Measurements from ENCODE around the gene GPR149.
A peak's percentile ranks its signal among the peaks of the same experiment; 100 is the strongest.
"Not testable (repeated sequence)": the region's sequence is repeated elsewhere in the genome, so short reads cannot be mapped to it uniquely, and the experiment has no call there.

Gene GPR149, protein sequence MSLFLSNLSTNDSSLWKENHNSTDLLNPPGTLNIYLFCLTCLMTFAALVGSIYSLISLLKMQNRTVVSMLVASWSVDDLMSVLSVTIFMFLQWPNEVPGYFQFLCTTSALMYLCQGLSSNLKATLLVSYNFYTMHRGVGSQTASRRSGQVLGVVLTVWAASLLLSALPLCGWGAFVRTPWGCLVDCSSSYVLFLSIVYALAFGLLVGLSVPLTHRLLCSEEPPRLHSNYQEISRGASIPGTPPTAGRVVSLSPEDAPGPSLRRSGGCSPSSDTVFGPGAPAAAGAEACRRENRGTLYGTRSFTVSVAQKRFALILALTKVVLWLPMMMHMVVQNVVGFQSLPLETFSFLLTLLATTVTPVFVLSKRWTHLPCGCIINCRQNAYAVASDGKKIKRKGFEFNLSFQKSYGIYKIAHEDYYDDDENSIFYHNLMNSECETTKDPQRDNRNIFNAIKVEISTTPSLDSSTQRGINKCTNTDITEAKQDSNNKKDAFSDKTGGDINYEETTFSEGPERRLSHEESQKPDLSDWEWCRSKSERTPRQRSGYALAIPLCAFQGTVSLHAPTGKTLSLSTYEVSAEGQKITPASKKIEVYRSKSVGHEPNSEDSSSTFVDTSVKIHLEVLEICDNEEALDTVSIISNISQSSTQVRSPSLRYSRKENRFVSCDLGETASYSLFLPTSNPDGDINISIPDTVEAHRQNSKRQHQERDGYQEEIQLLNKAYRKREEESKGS

DNA sequence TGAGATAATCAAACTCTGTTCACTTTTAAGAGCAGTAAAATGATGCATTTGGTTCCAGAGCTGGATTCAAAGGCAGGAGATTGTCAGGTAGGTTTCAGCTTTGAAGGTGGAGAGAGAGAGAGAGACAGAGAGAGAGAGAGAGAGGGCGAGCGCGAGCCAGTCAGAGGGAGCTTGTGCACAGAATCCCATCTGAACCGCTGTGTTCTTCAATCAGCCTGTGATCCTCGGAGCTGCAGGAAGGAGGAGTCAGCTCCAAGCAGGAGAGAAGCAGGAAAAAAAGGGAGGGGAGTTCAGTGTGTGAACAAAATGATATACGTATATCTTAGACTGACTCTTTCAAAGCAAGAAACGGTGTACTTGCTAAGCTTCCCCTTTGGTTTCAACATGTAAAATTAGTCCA, at the start of gene GPR149:
TSS of gene GPR149 (minus strand) at position 177 of the 400 bp plus-strand sequence. CDS start 575 bp downstream, outside the sequence.
- no peak for DNase-seq

DNA sequence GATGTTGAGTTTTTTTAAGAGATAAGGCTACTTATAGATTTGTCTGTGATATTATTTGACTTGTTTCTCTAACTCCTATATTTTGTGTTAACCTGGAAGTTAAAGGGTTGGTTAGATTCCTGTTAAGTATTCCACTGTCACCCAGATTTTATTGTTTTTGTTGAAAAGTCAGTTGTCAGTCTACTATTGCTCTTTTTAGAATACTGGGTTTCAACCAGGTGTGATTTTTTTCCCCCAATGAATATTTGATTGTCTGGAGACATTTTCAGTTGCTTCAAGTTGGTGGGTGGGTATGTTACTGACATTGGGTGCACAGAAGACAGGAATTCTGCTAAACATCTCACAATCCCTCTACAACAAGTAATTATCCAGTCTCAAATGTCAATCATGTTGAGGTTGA, 43.8 kb upstream of the GPR149 start:
- no peak for DNase-seq

DNA sequence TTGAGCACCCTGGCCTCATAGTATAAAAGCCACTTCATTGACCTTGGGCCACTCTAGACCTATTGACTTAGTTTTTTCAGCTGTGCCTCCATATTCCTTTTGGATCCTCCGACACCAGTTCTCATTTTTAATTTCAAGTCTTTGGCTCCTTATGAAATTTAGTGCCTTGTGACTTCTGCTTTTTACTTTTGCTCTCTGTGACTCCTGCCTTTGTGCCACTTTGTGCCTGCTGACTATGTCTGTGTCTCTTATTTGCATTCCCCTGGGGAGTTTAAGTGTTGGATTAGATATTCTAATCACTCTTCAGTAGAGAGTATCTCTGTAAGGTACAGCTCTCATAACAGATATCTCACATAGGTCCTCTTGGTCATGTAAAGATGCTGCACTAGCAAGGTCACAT, 39.6 kb upstream of the GPR149 start:
- no peak for DNase-seq

DNA sequence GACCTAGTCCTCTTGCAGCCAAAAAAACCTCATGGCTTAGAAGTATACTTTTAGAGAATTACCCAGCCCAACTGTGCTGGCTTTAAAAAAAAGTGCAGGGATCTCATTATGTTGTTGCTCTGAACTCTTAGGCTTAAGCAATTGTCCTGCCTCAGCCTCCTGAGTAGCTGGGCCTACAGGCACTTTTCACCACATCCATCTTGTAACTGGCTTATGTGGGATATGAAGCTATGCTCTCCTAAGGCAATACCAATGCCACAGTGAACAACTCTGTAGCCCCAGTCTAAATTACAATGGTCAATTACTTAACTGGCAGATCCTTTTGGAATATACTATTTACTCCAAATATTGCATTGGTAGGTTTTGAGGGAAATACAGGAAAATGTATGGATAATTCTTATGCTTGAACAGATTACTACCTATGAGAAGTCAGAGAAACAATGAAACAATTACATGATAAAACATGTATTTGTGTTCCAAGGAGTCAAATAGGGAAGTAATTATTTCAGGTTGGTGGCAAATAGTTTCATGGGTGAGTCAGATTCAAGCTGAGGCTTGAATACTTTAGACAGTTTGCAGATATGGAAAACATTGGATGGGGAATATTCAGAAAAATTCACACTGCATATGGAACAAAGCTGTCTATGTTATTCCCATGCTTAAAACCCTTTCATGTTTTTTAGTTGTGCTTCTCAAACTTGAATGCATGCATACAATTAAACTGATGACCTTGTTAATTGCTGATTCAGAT, 34.6 kb upstream of the GPR149 start:
- no peak for DNase-seq

DNA sequence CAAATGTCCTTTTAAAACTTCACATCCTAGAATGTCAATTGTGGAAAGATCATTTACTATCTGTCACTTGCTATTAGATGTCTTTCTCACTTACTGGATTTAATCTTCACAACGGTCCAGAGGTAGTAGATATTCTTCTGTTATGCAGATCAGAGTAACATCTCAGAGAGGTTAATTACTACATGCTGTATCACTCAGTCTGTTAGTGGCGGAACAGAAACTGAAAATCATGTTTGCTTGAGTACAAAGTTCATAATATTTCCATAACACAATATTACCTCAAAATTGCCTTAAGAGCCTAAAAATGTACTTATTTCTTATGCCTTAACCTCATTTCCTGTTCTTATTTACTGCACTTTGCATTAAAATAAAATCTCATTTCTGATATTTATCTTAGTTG, 28.6 kb upstream of the GPR149 start:
- DNase-seq = no peak

DNA sequence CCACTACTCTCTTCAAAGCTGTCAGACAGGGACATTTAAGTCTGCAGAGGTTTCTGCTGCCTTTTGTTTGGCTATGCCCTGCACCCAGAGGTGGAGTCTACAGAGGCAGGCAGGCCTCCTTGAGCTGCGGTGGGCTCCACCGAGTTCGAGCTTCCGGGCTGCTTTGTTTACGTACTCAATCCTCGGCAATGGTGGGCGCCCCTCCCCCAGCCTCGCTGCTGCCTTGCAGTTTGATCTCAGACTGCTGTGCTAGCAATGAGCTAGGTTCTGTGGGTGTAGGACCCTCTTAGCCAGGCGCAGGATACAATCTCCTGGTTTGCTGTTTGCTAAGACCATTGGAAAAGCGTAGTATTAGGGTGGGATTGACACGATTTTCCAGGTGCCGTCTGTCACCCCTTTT, 9.1 kb upstream of the GPR149 start:
- DNase-seq = not testable (repeated sequence)

DNA sequence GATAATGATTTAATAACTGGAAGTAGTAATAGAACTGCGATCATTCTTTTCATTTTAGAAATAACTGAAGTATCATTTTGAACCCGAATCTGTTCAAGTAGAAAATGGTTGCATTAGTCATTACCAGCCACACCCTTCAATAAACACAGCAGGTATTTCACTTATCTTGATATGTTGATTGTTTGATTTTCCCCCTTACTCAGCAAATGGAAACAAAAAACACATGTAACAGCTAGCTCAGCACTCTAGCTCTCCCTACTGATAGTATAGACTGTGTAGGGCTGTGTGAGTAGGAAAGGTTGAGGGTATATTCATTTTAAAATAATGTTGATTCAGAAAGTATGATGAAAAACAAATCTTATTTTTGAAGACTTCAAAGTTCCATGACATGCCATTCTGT, 1.1 kb upstream of the GPR149 start:
- DNase-seq = no peak

DNA sequence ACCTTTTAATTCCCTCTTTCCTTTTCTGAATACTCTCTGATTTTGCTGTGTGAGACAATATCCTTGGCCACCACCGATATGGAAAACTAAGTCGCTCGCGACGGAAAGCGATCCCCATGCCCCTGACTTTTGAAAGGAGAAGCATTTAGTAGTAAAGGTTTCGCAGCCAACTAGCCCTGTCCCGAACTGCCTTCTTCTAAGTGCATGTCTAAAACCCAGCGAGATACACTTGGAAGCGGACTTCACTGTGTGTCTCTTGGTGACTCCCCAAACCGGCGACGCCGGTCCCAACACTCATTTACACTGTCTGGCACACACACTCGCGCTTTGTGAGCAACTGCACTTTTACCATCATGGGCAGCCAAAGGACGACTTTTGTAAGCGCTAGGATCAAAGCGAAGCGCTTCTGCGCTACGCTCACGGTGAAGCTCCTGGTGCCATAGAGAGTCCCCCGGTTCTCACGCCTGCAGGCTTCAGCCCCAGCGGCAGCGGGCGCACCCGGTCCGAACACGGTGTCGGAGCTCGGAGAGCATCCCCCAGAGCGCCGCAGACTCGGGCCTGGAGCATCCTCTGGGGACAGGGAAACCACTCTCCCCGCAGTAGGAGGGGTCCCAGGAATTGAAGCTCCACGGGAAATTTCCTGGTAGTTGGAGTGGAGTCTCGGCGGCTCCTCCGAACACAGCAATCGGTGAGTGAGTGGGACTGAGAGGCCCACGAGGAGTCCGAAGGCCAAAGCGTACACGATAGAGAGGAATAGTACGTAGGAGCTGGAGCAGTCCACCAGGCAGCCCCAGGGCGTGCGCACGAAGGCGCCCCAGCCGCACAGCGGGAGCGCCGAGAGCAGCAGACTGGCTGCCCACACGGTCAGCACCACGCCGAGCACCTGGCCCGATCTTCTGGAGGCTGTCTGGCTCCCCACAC, 1.4 kb downstream of the GPR149 start:
- peak; percentile 20 to 29 for DNase-seq

DNA sequence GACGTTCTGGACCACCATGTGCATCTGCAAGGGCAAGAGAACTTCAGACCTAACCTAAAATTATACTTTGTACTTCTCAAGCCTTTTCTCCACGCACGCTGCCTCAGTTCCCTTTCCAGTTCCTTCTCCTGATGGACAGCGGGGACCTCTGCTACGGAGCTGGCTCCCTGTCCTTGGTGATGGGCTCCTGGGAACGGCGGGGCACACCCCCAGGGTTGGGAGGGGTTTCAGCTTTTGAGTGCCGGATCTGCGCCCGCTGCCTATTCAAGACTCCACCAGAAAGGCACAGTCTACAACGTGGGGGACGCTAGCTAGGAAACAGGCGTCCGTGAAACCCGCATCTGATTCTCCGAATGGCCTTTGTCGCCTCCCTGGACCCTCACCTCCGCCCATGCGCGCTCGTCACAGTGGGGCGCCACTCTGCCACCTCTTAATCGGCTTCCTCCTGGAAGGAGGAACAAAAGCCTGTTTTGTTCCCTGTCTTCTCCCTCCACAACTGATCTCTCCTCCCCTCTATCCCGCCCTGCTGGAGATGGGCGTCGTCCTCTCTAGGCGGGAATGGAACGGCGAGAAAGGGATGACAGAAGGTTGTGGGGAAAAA, 2.2 kb downstream of the GPR149 start:
- peak; percentile 39 to 59 for DNase-seq

DNA sequence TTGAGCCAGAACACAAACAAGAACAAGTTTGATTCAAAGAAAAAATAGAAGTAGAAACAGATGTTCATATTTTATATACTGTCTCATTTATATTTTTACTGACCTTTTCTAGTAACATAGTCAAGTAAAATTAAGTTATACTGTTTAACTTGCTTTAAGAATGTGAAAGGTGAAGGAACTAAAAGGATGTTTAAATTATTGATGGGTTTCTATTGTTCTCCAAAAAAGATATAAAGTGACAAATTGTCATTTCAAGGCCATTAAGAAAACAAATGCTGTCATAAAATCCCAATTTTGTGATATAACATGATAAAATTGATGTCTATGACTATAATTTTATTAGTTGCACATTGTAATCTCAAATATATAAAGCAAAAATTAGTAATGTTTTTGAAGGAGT, 7.3 kb downstream of the GPR149 start:
- DNase-seq = no peak

DNA sequence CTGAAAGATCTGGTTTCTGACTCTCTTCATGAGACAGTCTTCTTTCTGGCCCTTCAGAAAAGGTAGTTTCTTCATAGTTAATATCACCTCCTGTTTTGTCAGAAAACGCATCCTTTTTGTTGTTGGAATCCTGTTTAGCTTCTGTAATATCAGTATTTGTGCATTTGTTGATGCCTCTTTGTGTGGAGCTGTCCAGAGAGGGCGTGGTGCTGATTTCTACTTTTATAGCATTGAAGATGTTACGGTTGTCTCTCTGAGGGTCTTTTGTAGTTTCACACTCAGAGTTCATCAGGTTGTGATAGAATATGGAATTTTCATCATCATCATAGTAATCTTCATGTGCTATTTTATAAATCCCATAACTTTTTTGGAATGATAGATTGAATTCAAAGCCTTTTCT, 8.9 kb downstream of the GPR149 start:
- DNase-seq = no peak

DNA sequence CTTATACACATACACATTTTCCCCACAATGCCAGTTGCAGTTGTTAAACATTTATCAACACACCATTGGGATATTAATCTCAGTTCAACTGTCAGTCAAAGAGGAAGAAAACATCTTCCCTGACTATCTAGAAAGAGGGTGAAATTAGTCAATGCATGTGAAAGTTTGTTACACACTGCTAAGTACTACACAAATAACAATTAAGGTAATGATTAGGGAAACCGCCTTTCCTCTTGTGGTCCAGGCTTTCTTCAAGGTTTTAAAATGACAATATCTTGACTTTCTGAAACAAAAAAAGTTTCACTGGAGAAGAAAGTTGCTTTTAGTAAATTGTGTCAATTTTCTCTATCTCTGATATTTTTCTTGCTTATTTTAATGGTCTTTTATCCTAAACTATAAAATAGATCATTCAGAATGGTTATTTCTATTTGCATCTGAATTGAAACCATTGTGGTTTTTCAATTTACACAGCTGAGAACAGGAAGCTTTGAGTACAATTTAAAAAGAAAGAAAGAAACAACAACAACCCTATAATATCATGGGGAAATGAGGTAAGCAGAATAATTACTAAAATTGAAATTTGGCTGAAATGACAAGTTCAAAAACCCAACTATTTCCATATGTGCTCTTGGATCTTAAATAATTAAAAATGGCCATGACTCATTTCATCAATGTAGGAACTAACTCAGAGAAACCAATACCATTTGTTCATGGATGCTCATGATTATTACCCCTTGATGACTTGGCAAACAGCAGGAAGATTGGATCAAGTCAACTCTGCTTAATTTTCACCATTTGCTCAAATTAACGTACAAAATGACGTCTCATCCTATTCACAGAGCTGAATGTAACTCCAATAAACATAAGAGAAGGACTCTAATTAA, 31.7 kb downstream of the GPR149 start:
- peak; percentile 75 to 85 for DNase-seq

DNA sequence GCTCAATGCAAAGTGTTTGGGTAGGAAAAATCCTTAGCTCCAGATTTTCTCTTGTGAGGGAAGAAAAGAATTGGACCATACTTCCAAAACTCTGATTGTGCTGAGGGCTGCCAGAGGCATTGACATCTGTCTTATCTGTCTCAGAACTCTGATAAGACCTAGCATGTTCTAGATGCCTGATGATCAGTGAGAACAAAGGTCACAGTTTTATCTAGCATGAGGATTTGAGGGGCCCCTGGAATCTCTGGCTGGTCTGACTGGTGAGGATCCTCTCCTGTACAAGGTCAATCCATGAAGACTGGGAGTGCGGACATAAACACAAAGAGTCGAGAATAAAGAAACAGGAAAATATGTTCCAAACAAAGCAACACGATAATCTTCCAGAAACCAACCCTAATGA, 40.1 kb downstream of the GPR149 start:
- no peak for DNase-seq

DNA sequence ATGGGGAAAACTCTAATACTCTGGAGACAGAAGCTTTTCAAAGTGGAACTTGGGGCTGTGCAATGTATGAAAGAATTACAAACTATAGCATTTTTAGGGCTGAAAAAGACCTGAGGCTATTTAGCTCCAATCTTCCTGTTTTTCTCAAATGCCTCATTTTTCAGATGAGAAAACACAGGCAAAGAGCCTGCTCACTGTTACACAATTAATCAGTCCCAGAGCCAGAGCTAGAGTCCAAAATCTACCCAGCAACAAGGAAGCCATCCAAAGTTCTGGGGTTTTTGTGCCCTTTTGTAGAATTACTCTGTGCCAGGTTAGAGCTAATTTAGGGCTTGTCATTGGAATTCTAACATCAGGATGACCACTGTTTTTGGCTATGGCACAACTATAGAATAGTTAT, 45.5 kb downstream of the GPR149 start:
- DNase-seq = no peak

DNA sequence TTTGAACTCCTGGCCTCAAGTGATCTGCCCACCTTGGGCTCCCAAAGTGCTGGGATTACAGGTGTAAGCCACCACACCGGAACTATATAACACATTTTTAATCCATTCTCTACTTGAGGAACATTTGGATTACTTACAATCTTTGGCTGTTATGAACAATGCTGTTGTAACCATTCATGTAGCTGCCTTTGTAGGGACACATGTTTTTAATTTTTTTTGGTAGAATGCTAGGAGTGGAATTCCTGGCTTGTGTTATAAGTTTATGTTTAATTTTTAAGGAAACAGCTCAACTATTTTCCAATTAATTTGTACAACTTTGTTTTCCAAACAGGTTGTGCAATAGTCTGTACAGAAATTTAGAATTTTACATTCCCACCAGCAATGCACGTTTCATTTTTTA, 51.7 kb downstream of the GPR149 start:
- no peak for DNase-seq

DNA sequence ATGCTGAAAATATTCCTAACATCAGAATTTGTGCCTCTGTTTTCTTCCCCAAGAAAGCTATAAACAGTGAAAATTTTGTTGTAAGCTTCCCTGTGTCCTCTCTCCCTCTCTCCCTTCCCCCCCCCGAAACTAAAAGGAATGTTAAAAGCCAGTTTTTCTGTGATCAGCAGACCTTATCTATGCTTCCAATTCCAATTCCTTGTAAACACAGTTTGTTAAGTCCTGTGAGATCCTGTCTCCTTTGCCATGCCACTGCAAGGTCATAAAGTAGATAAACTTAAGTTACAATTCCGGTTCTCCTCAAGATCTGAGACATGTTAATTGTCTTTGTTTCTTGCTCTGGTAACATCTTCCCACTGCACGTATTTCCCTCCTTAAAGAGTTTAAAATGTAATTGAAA, 62.8 kb downstream of the GPR149 start:
- no peak for DNase-seq

DNA sequence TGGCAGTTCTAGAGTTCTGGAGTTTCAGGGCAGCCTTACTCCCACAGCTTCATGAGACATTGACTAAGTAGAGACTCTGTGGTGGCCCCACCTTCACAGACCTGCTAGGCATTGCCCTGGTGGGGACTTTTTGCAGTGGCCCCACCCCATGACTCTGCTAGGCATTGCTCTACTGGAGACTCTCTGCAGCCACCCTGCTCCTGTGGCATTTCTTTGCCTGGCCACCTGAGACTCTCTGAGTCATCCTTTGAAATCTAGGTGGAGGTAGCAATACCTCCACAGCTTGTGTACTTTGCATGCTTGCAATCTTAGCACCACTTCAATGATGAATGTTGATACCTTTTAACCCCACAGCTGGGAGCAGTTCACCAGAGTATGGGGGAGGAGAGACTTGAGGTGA, 65.1 kb downstream of the GPR149 start:
- no peak for DNase-seq

DNA sequence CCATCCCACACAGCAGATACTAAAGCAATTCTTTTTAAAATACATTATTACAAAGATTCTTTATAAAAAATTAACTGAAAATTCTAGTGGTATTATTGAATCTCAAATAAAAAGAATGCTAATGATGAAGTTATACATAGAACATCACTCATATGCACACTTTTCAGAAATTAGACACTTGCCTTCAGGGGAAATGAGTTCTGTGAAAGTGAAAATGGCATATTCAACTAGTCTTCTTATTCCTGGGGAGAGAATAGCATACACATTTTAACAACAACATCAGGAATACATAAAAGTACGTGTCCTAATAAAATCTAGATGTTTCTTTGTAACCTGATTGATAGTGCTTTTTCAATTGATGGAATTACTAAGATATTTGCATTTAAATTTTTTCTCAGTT, 68.9 kb downstream of the GPR149 start:
- DNase-seq = no peak

DNA sequence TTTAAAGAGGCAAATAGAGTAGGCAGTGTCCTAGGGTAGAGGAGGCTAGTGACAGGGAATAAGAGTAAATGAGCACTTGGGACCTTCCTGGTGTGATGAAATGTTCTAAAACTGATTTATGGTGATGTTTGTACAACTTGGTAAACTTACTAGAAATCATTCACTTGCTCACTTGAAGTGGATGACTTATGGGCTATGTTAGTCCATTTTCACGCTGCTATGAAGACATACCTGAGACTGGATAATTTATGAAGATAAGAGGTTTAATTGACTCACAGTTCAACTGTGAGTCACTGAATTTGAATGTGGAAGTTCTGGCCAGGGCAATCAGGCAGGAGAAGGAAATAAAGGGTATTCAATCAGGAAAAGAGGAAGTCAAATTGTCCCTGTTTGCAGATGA, 74.0 kb downstream of the GPR149 start:
- no peak for DNase-seq

DNA sequence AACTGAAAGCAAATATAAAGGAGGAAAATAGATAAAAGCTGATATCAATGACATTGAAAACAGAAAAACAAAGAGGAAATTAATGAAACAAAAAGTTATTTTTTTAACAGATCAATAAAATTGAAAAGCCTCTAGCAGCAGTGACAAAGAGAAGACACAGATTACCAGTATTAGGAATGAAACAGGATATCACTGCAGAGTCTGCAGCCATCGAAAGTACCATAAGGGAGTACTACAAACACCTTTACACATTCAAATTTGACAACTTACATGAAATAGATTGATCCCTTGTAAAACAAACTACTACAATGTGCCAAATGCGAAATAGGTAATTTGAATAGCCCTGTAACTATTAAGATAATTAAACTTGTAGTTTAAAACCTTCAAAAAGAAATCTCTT, 80.8 kb downstream of the GPR149 start:
- no peak for DNase-seq

Data from NCI-H1930 (cell line).